IMR-90 (cell line): Measurements from ENCODE around the gene PCDHA5. TPM values are rescaled to one million over a fixed set of nuclear protein-coding genes. Genes with fewer than 3 reads are reported as not detected.

Experiments
- ATAC-seq: fragments of 200-7000 bp; cut with Tn5 transposase; 2 replicates; pipeline ENCODE4 v1.9.1; 2020; ENCODE audit warnings: low read depth, mild to moderate bottlenecking, moderate library complexity
- BruUV-seq: library from RNA; stranded (reverse); fragments of 400-500 nt; replicated peaks from 2 replicates; lab custom pipeline; 2021; lab: Mats Ljungman, UMichigan
- CTCF ChIA-PET: fragments of 300-600 bp; formaldehyde crosslinking; extraction: SDS; loops from one replicate; lab custom pipeline; 2021; ENCODE audit warnings: antibody characterized with exemption; lab: Yijun Ruan, JAX
- POLR2A ChIA-PET: fragments of 300-600 bp; sonication (Branson Sonifier 250); formaldehyde crosslinking; loops from one replicate; lab custom pipeline; 2022; ENCODE audit warnings: antibody characterized with exemption; ENCODE audit not compliant: unreplicated experiment; lab: Charles Lee
- DNase-seq: peaks from one replicate; pipeline ENCODE4 v3.0.0; 2013
- H2AFZ ChIP-seq: replicated peaks from 2 replicates; pipeline ENCODE3; 2013; ENCODE audit warnings: low read length, mild to moderate bottlenecking; ENCODE audit not compliant: poor library complexity
- H2AK5ac ChIP-seq: 2 replicates; pipeline ENCODE4 v1.6.1; 2013; ENCODE audit warnings: low read depth, low read length, inconsistent platforms
- H2AK9ac ChIP-seq: replicated peaks from 2 replicates; pipeline ENCODE3; 2013; ENCODE audit warnings: mild to moderate bottlenecking, low read depth, low read length, moderate library complexity; ENCODE audit not compliant: poor library complexity
- H2BK120ac ChIP-seq: 2 replicates; pipeline ENCODE4 v1.6.1; 2013; ENCODE audit warnings: low read depth, low read length, inconsistent platforms
- H2BK15ac ChIP-seq: 3 replicates; pipeline ENCODE4 v1.6.1; 2013; ENCODE audit warnings: low read depth, low read length, inconsistent platforms
- H2BK20ac ChIP-seq: 2 replicates; pipeline ENCODE4 v1.6.1; 2013; ENCODE audit warnings: low read depth, mild to moderate bottlenecking, inconsistent platforms, low read length, moderate library complexity
- H2BK5ac ChIP-seq: 2 replicates; pipeline ENCODE4 v1.6.1; 2013; ENCODE audit warnings: mild to moderate bottlenecking, low read depth, low read length, inconsistent platforms; ENCODE audit not compliant: poor library complexity, severe bottlenecking
- H3K14ac ChIP-seq: replicated peaks from 2 replicates; pipeline ENCODE4 v1.6.1; 2013; ENCODE audit warnings: low read depth, low read length, inconsistent platforms
- H3K18ac ChIP-seq: 2 replicates; pipeline ENCODE4 v1.6.1; 2013; ENCODE audit warnings: low read depth, low read length, control low read depth
- H3K23ac ChIP-seq: 2 replicates; pipeline ENCODE4 v1.6.1; 2013; ENCODE audit warnings: low read depth, low read length, inconsistent platforms
- H3K27ac ChIP-seq: 2 replicates; pipeline ENCODE4 v1.5.1; 2013; ENCODE audit warnings: mild to moderate bottlenecking, control low read depth, low read length; ENCODE audit not compliant: insufficient read depth
- H3K27me3 ChIP-seq: 2 replicates; pipeline ENCODE4 v1.6.1; 2013; ENCODE audit warnings: low read length; ENCODE audit not compliant: control insufficient read depth, insufficient read depth
- H3K36me3 ChIP-seq: 2 replicates; pipeline ENCODE4 v1.6.1; 2013; ENCODE audit warnings: low read length, mixed read lengths; ENCODE audit not compliant: control insufficient read depth, insufficient read depth
- H3K4ac ChIP-seq: 2 replicates; pipeline ENCODE4 v1.6.1; 2013; ENCODE audit warnings: low read depth, low read length, inconsistent platforms
- H3K4me1 ChIP-seq: 2 replicates; pipeline ENCODE4 v1.6.1; 2013; ENCODE audit warnings: low read length, mixed read lengths; ENCODE audit not compliant: control insufficient read depth, insufficient read depth
- H3K4me2 ChIP-seq: 2 replicates; pipeline ENCODE4 v1.6.1; 2013; ENCODE audit warnings: low read depth, mild to moderate bottlenecking, control low read depth, low read length, moderate library complexity
- H3K4me3 ChIP-seq: 2 replicates; pipeline ENCODE4 v1.5.1; 2013; ENCODE audit warnings: low read depth, mild to moderate bottlenecking, control low read depth, low read length, moderate library complexity; ENCODE audit not compliant: insufficient read depth
- H3K56ac ChIP-seq: 2 replicates; pipeline ENCODE4 v1.6.1; 2013; ENCODE audit warnings: low read length, inconsistent platforms; ENCODE audit not compliant: insufficient read depth; ENCODE audit errors: extremely low read depth
- H3K79me1 ChIP-seq, 2 experiments: 2 replicates each; pipeline ENCODE4 v1.6.1; 2013; ENCODE audit warnings: low read length in 2 of 2, inconsistent platforms in 1 of 2, low read depth in 1 of 2
- H3K9ac ChIP-seq: 2 replicates; pipeline ENCODE4 v1.6.1; 2013; ENCODE audit warnings: low read depth, low read length, control low read depth
- H3K9me1 ChIP-seq: 2 replicates; pipeline ENCODE4 v1.6.1; 2013; ENCODE audit warnings: low read length, inconsistent platforms; ENCODE audit not compliant: insufficient read depth
- H3K9me3 ChIP-seq: 2 replicates; pipeline ENCODE4 v1.6.1; 2013; ENCODE audit warnings: low read length; ENCODE audit not compliant: control insufficient read depth, insufficient read depth
- H4K20me1 ChIP-seq: 2 replicates; pipeline ENCODE4 v1.6.1; 2013; ENCODE audit warnings: low read length, inconsistent platforms; ENCODE audit not compliant: insufficient read depth
- H4K5ac ChIP-seq: 2 replicates; pipeline ENCODE4 v1.6.1; 2013; ENCODE audit warnings: mild to moderate bottlenecking, low read depth, low read length, control low read depth
- H4K8ac ChIP-seq, 2 experiments: 2 replicates each; pipeline ENCODE4 v1.6.1; 2013; ENCODE audit warnings: low read depth in 2 of 2, low read length in 2 of 2, control low read depth in 1 of 2, inconsistent platforms in 1 of 2
- H4K91ac ChIP-seq: 2 replicates; pipeline ENCODE4 v1.6.1; 2013; ENCODE audit warnings: low read depth, low read length, inconsistent platforms; ENCODE audit not compliant: insufficient read depth
- BHLHE40 ChIP-seq: fragments of 150-350 bp; IDR thresholded peaks from 2 replicates; pipeline ENCODE4 v1.6.1; 2016; ENCODE audit warnings: mild to moderate bottlenecking, low read depth, low read length
- CHD1 ChIP-seq: IDR thresholded peaks from 2 replicates; pipeline ENCODE4 v1.6.1; 2012; ENCODE audit warnings: low read depth, low read length, improper control_type of control experiment
- MAZ ChIP-seq: IDR thresholded peaks from 2 replicates; pipeline ENCODE4 v1.6.1; 2012; ENCODE audit warnings: low read depth, mild to moderate bottlenecking, low read length, improper control_type of control experiment, moderate library complexity, borderline replicate concordance
- MXI1 ChIP-seq: IDR thresholded peaks from 2 replicates; pipeline ENCODE4 v1.6.1; 2012; ENCODE audit warnings: low read depth, mild to moderate bottlenecking, low read length, moderate library complexity, borderline replicate concordance
- POLR2A ChIP-seq: IDR thresholded peaks from 2 replicates; pipeline ENCODE4 v1.6.1; 2012; ENCODE audit warnings: mild to moderate bottlenecking, low read depth, low read length
- SMC3 ChIP-seq: fragments of 150-350 bp; IDR thresholded peaks from 2 replicates; pipeline ENCODE4 v1.6.1; 2016; ENCODE audit warnings: low read depth, mild to moderate bottlenecking, antibody characterized with exemption, low read length, moderate library complexity
- WGBS, 2 experiments: methylation state at CpG; one replicate each; pipeline versions ENCODE4 v1.1.5 to v1.1.7; 2013; ENCODE audit warnings: missing lambda C conversion rate in 2 of 2; ENCODE audit not compliant: insufficient read length in 1 of 2; ENCODE audit errors: extremely low coverage in 2 of 2; 5-methylcytosine and 5-hydroxymethylcytosine counted together
- dilution Hi-C: fragments of 300-500 bp; cut with HindIII; formaldehyde crosslinking; loops from one replicate; pipeline ENCODE4 v1.14.3; 2018; ENCODE audit warnings: low sequenced_read_pairs; ENCODE audit not compliant: unreplicated experiment
- in situ Hi-C: fragments of 300-500 bp; cut with MboI; formaldehyde crosslinking; loops from 3 replicates; pipeline ENCODE4 v1.14.3; 2019; ENCODE audit warnings: low sequenced_read_pairs, inconsistent platforms, mixed read lengths
- intact Hi-C: fragments of 100-400 bp; cut with micrococcal nuclease; formaldehyde crosslinking; loops from 2 replicates; pipeline ENCODE4 v1.10.0; 2022
- polyA plus RNA-seq, 3 experiments: library from polyadenylated mRNA; depleted of rRNA; stranded (reverse); fragments of >200 nt; gene quantifications; 2 replicates each; pipeline ENCODE4 v1.2.3, GENCODE V29; 2012; ENCODE audit warnings: low replicate concordance in 1 of 3
- total RNA-seq: library from RNA; depleted of rRNA; stranded (reverse); fragments of >200 nt; gene quantifications from 2 replicates; pipeline ENCODE4 v1.2.3, GENCODE V29; 2012
- TF ChIP-seq, protein P1 (sequence below): conservative IDR thresholded peaks from 2 replicates; pipeline ENCODE4 v1.5.1; 2012; ENCODE audit warnings: mild to moderate bottlenecking, low read depth, low read length, improper control_type of control experiment
- TF ChIP-seq, protein P2 (sequence below): fragments of 150-350 bp; IDR thresholded peaks from 2 replicates; pipeline ENCODE4 v1.6.1; 2016; ENCODE audit warnings: low read depth, mild to moderate bottlenecking, low read length, moderate library complexity, borderline replicate concordance

Gene PCDHA5
- total and polyA plus RNA-seq, 2 of the 4 experiments (the other 2 are of a cell fraction): not detected

DNA sequence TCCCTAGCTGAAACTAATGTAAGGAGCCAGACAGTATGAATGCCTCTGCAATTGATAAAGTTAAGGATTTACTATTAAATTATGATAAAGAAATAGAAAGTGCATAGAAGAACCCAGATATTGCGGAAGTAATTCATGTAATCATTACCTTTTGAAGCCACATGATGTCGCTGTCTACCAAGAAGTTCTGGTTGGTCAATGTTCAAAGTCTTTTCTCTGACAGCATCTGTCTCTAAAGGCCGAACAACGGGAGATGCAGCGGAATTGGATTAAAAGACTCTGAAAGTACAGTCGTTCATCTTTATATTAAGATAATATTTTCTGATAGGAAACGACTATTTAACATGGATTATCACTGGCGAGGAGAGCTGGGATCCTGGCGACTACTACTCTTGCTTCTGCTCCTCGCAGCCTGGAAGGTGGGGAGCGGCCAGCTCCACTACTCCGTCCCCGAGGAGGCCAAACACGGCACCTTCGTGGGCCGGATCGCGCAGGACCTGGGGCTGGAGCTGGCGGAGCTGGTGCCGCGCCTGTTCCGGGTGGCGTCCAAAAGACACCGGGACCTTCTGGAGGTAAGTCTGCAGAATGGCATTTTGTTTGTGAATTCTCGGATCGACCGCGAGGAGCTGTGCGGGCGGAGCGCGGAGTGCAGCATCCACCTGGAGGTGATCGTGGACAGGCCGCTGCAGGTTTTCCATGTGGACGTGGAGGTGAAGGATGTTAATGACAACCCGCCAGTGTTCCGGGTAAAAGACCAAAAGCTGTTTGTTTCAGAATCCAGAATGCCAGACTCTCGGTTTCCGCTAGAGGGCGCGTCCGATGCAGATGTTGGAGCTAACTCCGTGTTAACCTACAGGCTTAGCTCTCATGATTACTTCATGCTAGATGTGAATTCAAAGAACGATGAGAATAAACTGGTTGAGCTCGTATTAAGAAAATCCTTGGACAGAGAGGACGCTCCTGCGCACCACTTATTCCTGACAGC is 19.9 kb downstream of the PCDHA5 start, which contains the start of gene PCDHA8:
PCDHA8 (plus strand) TSS at position 210 of the 985 bp plus-strand sequence; CDS start at position 345, 135 bp downstream.
- DNase-seq (no peak), ATAC-seq (no peak)
- Histone ChIP-seq H2BK15ac (no peak within 1 kb of the TSS), H2AFZ (no peak within 1 kb of the TSS), H3K27ac (no peak within 1 kb of the TSS), H2BK120ac (no peak within 1 kb of the TSS), H2AK9ac (no peak within 1 kb of the TSS), H3K4me3 (no peak within 1 kb of the TSS), H4K91ac (no peak within 1 kb of the TSS), H3K79me1 (no peaks in the 10 kb centered on the region), H3K23ac (no peak within 1 kb of the TSS), H3K56ac (no peak within 1 kb of the TSS), H4K20me1 (no peaks in the 10 kb centered on the region), H2BK5ac (no peak within 1 kb of the TSS), H3K27me3 (no peaks in the 10 kb centered on the region), H2AK5ac (no peak within 1 kb of the TSS), H3K4me1 (no peaks in the 10 kb centered on the region), H4K8ac (no peak within 1 kb of the TSS), H3K4ac (no peak within 1 kb of the TSS), H3K9me3 (peaks cover 17% of the 10 kb centered on the region), H3K4me2 (no peak within 1 kb of the TSS), H2BK20ac (no peak within 1 kb of the TSS), H3K9me1 (no peaks in the 10 kb centered on the region), H3K36me3 (no peaks in the 10 kb centered on the region), H4K5ac (no peak within 1 kb of the TSS), H3K18ac (no peak within 1 kb of the TSS), H3K14ac (no peak within 1 kb of the TSS), H3K9ac (no peak within 1 kb of the TSS)
- TF ChIP-seq MXI1: no peak
- TF ChIP-seq BHLHE40: no peak
- TF ChIP-seq, protein P1, sequence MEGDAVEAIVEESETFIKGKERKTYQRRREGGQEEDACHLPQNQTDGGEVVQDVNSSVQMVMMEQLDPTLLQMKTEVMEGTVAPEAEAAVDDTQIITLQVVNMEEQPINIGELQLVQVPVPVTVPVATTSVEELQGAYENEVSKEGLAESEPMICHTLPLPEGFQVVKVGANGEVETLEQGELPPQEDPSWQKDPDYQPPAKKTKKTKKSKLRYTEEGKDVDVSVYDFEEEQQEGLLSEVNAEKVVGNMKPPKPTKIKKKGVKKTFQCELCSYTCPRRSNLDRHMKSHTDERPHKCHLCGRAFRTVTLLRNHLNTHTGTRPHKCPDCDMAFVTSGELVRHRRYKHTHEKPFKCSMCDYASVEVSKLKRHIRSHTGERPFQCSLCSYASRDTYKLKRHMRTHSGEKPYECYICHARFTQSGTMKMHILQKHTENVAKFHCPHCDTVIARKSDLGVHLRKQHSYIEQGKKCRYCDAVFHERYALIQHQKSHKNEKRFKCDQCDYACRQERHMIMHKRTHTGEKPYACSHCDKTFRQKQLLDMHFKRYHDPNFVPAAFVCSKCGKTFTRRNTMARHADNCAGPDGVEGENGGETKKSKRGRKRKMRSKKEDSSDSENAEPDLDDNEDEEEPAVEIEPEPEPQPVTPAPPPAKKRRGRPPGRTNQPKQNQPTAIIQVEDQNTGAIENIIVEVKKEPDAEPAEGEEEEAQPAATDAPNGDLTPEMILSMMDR: 0 out of 2 replicates have a peak, but pooled peaks have one; percentile 1
- TF ChIP-seq CHD1: no peak
- TF ChIP-seq POLR2A: no peak
- TF ChIP-seq MAZ: no peak
- TF ChIP-seq SMC3: no peak
- TF ChIP-seq, protein P2, sequence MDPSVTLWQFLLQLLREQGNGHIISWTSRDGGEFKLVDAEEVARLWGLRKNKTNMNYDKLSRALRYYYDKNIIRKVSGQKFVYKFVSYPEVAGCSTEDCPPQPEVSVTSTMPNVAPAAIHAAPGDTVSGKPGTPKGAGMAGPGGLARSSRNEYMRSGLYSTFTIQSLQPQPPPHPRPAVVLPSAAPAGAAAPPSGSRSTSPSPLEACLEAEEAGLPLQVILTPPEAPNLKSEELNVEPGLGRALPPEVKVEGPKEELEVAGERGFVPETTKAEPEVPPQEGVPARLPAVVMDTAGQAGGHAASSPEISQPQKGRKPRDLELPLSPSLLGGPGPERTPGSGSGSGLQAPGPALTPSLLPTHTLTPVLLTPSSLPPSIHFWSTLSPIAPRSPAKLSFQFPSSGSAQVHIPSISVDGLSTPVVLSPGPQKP: no peak
- in situ Hi-C loops (no loop called here), intact Hi-C loops (no loop called here), dilution Hi-C loops (no loop called here)
- ChIA-PET CTCF (no interaction called here), POLR2A (no interaction called here)
- WGBS, 2 experiments: 11% methylated on average over 12 of the region's 47 CpGs; no CpG with 5 or more reads in 1 of the 2 experiments
- BruUV-seq: no TSS peak
